HG03342 (cell line): ENCODE measurements around the gene MPPE1.
"Not testable (repeated sequence)": the region's sequence is repeated elsewhere in the genome, so short reads cannot be mapped to it uniquely, and the experiment has no call there.

Experiments
- ATAC-seq: cut with Tn5 transposase; IDR thresholded peaks from one replicate; pipeline ENCODE4 v1.9.1; 2021; ENCODE audit warnings: mild to moderate bottlenecking, moderate library complexity; ENCODE audit not compliant: unreplicated experiment

The MPPE1 gene

DNA sequence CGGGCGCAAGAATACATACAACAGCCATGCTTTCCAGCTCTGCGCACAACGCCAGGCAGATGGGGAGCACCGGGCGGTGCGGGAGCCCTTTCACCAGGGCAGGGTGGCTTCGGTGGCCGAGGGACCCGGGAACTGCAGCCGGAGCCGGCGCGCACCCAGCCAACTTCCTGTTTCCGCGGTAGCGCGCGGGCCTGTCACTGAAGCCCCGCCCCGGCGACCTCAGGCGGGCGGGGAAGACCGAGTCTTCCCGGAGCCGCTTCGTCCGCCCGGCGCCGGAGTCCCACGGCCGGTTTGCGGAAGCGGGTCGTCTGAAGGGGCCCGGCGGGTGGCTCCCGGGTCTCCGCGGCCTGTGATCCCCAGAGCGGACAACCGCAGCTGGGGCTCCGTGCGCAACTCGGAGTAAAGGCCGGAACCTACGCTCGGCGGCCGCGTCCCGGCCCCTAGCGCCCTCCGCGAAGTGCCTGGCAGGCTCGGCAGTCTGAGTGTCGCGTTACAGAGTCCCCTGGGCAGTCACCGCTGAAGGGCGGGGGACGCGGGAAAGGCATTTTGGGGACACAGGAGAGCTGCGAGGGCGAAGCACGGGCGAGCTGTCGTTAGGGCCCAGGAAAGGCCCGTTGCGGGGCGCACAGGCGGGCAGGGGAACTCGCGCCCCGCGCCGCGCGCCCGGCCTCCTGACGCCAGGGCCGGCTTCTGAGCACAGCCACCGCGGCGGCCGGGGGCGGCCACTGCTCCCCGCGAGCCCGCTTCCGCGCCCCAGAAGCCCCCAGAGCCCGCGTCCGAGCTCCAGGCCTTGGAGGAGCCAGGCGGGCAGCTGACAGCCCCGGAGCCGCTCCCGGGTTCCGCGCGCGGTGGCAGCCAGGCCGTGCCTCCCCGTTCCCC is at the start of gene MPPE1:
TSS of gene MPPE1 (minus strand) at position 136 of the 879 bp plus-strand sequence. CDS start 11,053 bp downstream, outside the sequence.
- peak; percentile 80 for ATAC-seq

GRCh38 chr18:11957636-11958035 is 49.5 kb upstream of the MPPE1 start:
- no peak for ATAC-seq

GRCh38 chr18:11956371-11957308 is 48.5 kb upstream of the MPPE1 start:
- no peak for ATAC-seq

DNA sequence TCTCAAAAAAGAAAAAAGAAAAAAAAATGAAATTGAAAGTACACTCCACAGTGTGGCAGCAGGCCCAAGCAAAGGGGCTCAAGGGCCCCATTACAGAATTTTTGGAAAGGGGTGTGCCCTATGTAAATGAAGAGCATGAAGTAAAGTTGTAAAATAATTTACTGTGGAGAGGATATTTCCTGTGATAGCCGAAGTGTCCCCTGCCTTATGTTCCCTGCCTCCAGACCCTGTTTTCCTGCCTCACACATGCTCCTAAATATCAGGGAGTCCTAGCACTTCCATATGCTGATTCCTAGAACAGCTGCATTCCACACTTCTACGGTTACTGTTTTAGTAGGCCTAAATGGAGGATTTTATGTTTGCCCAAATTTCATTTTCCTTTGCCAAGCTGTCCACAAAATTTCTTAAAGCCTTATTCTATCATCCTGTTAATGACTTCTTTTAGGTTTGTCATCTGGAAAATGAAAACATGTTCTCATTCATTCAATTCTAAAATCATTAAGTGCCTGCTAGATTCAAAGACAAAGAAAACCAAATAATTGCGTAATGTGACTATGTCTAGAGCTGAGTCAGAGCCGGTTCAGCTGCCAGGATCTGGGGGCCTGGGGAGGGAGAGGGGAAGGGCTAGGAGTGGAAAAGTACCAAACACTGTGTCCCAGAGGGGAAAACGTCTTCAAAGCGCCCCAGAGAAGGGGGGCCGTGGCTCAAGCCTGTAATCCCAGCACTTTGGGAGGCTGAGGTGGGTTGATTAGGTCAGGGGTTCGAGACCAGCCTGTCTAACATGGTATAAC is 47.3 kb upstream of the MPPE1 start:
- no peak for ATAC-seq

DNA sequence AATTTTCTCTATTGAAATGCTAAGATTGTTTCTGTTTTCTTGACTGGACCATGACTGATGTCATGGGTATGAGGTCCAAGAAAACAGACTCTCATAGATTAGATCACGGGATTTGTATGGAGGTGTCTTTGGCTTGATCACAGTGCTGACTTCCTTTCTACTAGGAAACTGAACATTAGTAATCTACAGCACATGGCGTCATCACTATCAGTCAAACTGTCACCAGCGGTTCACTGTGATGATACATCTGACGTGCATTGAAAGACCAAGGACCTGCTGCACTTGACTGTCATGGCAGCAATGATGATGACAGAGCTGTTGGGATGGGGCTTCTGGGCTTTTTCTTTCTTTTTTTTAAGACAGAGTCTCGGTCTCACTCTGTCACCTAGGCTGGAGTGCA is 45.0 kb upstream of the MPPE1 start:
- no peak for ATAC-seq

DNA sequence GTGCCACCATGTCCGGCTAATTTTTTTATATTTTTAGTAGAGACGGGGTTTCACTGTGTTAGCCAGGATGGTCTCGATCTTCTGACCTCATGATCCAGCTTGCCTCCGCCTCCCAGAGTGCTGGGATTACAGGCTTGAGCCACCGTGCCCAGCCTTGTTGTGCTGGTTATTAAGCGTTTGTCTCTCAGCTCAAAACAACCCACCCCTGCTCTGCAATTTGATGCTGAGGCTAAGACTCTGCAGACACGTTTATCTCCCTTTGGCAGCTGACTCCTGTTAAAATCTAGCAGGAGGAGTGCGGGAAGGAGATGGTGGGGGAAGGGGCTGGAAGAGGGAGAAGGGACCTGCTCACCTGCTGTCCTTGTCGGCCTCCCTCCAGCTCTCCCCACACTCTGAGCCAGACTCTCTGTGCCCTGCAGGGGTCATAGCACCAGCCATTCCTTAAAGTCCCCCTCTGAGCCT is 43.3 kb upstream of the MPPE1 start:
- no peak for ATAC-seq

DNA sequence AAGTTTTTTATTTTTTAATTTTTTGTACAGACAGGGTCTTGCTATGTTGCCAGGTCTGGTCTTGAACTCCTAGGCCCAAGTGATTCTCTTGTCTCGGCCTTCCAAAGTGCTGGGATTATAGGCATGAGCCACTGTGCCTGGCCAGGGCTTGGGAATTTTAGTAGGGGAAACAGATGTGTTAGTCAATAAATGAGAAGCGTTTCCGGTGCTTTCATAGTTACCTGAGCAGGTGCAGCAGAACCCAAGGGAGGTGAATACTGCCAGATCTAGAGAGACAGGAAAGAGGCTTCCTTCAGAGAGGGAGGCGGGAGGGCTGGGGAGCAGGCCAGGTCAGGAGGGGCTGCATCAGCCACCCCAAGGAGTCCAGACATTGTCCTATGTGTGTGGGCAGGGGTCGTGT is 42.7 kb upstream of the MPPE1 start:
- no peak for ATAC-seq

DNA sequence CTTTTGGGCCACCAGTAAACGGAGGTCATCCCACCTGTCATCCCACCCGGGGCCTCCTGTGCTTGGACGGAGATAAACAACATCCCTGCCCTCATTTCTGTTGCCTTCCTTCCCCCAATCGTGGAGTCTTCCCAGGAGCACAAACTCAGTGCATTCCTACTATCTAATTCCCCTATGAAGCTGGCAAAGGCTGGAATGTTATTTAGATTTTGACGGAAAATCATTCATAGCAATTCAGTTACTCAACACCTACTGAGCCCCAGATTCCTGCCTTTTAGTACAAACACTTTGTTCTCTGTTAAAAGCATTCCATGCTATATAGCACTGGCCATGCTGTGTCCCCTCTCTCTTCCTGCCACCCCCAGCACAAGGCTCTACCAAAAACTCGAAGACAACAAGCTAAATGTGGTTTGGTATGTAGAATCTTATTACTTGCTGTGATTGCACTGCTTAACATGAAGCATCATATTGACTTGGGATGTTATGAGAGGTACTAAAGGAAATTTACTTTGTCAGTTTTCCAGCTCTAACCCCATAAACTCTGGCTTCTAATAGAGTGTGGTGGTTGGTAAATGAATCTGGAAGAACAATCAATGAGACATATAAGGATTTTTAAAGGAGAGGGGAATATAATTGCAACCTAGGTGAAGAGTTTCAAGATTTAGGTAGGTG is 40.9 kb upstream of the MPPE1 start:
- ATAC-seq, result no peak

DNA sequence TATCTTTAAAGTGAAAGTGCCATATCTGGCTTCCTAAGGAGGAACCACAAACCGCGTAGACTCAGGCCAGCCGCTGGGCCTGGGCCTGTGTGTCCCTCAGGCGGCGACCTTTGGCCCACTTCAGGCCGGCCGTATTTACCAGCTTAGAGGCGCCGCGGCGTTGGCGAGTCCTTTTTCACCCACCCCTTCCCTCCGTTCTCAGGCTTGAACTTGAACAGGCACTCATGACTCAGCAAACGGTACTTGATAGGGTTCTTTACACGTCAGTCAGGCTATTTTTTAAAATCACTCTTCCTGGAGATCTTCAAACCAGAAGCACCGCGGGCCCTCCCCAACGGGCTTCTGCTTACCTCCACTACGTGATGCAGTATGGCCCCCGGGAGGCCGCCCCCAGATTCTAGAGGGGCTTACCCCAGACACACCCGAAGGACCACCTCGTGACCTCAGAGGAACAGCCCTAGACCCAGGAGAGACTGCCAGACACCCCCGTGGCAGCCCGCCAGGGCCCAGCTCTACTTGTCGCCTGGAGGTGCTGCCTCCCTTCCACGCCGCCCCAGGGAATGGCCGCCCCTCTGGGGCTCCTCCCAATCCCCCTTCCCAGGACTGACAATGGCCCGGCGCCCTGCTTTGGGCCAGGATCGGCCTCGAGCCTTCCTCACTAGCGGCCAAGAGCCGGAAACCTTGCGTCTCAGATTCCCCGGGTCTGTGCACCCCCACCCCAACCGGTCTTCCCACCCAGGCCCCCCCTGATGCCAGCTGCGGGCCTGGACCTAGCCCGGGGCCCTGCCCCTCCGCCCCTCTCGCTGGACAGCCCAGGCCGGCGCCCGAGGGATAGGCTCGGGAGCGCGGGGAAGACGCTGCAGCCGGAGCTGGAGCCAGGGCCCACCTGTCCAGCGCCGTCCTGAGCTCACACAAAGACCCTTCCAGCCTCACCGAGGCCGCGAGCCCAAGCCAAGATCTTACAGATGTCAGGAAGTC is 39.4 kb upstream of the MPPE1 start:
- peak; percentile 79 for ATAC-seq

DNA sequence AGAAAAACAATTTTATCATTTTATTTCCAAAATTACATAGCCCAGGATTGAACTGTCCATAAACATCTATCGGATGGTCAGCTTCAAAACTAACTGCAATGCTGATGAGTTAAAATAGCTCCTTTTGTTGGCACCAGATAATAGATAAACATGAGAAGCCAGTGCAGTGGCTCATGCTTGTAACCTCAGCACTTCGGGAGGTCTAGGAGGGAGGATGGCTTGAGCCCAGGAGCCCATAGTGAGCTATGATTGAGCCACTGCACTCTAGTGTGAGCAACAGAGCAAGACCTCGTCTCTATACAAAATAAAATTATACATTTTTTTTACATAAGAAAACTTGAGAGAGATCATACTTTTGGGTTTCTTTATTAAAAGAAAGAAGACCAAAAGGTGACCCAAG is 38.6 kb upstream of the MPPE1 start:
- no peak for ATAC-seq

DNA sequence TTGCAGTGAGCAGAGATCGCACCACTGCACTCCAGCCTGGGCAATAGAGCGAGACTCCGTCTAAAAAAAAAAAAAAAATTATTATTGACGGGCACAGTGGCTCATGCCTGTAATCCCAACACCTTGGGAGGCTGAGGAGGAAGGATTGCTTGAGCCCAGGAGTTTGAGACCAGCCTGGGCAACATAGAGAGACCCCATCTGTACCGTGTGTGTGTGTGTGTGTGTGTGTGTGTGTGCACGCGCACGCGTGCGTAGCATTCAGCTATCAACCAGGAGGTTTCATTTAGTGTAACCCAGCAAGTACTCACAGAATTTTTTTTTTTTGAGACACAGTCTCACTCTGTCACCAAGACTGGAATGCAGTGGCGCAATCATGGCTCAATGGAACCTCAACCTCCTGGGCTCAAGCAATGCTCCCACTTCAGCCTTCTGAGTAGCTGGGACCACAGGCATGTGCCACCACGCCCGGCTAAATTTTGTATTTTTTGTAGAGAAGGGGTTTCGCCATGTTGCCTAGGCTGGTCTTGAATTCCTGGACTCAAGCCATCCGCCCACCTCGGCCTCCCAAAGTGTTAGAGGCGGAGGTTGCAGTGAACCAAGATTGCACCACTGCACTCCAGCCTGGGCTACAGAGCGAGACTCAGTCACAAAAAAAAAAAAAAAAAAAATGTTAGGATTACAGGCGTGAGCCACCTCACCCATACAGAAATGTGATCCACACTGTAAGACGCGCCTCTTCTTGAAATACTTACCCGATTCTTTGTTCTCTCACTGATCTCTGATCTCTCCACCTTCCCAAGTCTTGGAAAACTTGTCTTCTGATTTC is 37.9 kb upstream of the MPPE1 start:
- not testable (repeated sequence) for ATAC-seq

- no peak for ATAC-seq
These were observed 36.7 kb upstream of the MPPE1 start for GRCh38 chr18:11944786-11945185.

- ATAC-seq, result no peak
These were observed 36.1 kb upstream of the MPPE1 start for GRCh38 chr18:11944252-11944651.

GRCh38 chr18:11943551-11943950 is 35.4 kb upstream of the MPPE1 start:
- no peak for ATAC-seq

DNA sequence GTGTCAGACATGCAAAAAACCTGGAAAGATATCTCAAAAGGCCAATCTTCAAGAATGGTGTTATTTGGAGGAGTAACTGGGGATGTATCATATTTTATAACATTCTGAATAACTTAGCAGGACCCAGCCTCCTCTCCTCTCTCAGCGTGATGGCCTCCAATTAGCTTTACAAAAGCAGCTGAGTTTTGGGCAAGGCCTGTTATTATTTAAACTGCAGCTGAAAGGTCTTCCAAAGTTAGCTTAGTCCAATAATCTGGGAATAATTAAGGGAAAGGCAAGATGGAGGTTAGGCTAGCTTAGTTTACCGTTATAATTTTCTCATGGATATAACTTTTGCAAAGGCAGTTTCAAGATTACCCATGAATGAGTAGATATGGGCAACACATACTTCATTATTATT is 32.8 kb upstream of the MPPE1 start:
- ATAC-seq, result no peak

- peak; percentile 59 for ATAC-seq
These were observed 29.9 kb upstream of the MPPE1 start for GRCh38 chr18:11937874-11938478.

DNA sequence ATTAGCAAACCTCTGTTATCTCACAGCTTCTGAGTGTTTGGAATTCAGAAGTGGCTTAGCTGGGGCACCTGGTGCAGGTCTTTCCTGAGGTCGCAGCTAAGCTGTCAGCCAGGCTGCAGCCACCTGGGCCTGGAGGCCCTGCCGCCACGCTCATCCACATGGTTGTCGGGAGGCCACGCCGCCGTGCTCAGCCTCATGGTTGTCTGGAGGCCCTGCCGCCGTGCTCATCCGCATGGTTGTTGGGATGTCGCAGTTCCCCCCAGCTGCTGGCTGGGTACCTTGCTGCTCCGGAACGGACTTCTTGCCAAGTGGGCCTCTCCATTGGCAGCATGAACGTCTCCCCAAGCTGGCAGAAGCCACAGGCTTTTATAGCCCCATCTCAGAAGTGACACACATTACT is 24.3 kb upstream of the MPPE1 start:
- no peak for ATAC-seq

- no peak for ATAC-seq
These were observed 19.4 kb upstream of the MPPE1 start for GRCh38 chr18:11927497-11927896.
